GM21526 (cell line): ENCODE data around the gene CCRL2.
"Not testable (repeated sequence)": the region's sequence is repeated elsewhere in the genome, so short reads cannot be mapped to it uniquely, and the experiment has no call there.

Experiments
- ATAC-seq: cut with Tn5 transposase; IDR thresholded peaks from one replicate; pipeline ENCODE4 v1.9.1; 2021; ENCODE audit warnings: moderate library complexity; ENCODE audit not compliant: unreplicated experiment, low FRiP score

Gene CCRL2

DNA sequence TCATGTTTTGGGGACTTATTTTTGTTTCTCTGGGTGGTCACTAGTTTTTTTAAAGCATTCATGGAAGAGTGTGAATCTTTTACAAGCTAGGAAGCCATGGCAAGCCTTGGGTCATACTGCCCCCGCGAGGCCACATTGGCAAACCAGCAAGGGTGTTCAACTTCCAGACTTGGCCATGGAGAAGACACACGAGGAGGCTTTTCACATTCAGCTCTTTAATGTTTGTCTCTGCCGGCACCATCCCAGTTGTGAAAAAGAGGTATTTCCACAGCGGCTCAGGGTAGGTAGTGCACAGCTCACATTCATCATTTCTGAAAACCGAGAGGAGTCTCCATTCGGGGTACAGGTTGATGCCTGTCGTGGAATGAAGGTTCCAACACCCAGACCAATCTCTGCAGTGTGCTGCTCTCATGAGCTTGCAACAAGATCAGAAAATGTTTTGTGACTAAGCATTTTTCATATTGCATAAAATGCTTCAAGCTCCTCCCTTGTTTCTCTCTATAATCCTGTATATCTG, 28.6 kb upstream of the CCRL2 start:
- no peak for ATAC-seq

DNA sequence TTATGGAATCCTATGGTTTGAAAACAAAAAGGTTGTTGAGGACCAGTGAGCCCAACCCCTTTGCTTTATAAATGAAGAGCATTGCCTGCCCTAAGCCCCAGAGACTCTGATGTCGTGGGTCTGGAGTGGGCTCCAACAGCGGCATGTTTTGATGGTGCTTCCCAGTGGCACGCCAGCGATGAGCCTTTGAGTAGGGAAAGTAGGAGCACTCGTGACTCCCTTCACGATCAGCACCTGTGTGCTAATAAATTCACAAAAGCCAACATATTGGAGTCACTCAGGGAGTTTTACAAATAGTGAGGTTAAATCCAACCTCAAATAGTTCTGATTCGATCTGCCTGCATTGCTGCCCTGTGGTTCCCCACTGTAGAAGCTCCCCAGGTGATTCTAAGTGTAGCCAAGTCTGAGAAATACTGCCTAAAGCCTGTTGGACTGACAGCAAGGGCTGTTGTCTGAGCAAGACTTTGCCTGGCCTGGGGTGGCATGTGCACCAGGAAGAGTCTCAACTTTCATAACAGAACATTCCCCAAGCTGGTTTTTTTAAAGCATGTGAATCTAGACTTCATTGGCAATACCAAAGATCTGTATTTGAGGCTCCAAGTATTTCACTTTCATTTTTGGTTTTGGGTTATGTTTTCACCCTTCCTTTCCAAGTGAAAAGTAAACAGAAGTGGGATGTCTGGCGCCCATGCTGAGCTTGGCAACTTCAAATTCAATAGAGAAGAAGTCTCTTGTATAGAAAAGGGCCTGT, 26.4 kb upstream of the CCRL2 start:
- no peak for ATAC-seq

DNA sequence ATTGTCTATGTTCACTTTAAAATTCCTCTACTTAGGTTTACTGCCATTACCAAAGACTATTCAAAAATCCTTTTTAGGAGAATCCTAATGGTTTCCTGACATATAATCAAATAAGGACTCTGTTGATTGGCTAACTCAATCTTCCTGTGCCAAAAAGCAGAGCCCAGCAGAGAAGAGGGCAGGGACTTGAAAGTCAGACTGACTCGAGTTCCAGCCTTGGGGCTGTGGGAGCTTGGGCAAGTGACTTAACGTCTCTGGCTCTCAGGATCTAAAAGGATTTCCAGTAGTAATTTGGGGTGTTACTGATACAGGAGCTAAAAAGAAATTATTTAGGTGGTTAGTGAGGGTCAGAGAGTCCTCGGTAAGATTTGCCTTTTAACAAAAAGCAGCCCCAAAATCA, 25.4 kb upstream of the CCRL2 start:
- no peak for ATAC-seq

DNA sequence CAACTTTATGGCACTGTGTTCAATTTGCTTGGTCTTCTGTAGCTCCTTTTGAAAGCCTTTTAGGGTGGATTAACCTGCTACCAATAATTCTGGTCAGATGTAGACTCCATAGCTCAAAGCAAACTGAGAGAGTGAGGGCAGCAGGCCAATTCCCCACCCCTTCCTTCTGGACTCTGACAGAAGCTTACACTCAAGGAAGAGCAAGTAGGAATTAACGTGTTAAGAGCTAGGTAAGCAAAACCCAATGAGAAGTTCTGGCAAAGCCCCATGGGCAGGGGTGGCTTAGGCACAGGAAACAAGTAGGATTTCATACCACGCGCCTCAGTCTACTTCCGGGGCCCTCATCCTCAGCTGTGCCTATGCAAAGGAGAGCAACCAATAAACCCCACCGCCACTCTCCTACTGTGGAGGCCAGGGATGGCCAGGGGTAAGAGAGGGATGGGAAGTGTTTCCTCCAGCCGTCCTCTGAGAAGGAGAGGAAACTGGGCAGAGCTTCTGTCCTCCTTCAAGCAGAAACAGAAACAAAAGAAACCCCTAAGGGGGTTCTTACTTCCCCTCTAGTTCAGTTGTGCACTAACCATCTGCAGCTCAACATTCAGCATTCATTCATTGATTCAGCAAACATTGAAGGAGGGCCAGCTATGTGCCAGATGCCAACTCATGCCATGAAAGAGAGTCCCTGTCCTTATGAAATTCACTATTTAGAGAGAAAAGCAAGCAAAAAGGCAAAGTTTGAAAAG, 23.7 kb upstream of the CCRL2 start:
- no peak for ATAC-seq

DNA sequence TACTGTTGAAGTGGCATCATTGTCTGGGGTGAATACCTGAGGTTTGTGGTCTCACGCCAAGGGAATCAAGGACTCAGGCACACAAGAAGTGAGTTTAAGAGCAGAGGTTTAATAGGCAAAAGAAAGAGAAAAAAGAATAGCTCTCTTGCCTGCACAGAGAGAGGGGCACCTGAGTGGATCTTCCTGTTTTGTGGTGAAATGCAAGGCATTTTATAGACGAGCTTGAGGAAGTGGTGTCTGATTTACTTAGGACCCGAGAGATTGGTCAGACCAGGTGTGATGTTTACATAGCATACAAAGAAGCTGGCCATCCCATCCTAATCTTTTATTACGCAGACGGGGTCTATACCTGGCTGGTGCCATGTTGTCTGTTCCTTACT, 23.1 kb upstream of the CCRL2 start:
- no peak for ATAC-seq

DNA sequence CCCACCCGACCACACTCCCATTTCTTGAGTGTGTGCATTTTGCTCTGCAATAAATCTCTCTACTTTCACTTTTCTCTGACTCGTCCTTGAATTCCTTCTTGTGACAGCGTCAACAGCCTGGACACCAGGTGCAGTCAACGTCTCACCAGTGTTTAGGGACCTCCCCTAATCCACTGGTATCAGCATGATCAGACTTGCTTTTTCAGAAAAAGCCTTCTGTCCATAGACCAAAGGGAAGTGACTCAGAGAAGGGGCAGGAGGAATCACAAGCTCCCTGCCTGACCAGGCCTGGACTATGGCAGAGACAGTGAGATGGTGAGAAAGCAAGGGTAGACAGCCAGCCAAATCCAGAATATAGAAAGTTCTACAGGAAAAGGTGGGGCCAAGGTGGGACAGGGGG, 20.9 kb upstream of the CCRL2 start:
- ATAC-seq, result no peak

DNA sequence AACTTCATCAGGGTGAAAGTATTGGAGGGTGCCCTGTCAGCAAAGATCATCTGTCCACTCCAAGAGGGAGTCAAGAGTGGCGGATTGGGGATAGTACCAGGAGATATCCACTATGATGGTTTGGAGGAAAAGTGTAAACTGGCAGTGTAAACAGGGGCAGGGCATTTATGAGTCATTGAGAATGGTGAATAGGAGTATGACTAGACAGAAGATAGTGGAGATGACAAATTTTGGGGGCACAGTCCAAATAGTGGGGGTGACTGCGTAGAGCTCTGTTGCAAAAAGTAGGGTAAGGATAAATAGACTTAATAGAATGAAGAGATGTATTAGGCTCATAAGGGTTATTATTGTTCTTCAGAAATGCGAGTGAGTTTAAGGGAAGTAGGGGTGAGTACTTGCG, 18.2 kb upstream of the CCRL2 start:
- ATAC-seq, result not testable (repeated sequence)

DNA sequence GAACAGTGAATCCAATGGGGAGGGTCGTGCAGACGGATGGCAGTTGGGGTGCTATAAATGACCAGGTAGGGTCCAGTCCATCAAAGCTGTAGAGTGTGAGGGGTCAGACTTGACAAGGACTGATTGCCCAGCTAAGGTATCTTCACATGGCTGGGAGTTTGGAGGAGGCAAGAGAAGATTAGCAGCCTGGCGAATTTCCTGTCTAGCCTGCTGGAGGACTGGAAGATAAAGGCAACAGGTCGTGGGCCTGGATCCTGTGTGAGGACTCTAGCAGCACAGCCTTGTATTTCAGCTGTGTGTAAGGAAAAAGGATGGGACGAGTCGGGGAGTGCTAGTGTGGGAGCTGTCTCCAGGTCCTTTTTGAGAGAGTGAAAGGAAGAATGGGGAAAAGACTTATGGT, 17.8 kb upstream of the CCRL2 start:
- ATAC-seq, result no peak

DNA sequence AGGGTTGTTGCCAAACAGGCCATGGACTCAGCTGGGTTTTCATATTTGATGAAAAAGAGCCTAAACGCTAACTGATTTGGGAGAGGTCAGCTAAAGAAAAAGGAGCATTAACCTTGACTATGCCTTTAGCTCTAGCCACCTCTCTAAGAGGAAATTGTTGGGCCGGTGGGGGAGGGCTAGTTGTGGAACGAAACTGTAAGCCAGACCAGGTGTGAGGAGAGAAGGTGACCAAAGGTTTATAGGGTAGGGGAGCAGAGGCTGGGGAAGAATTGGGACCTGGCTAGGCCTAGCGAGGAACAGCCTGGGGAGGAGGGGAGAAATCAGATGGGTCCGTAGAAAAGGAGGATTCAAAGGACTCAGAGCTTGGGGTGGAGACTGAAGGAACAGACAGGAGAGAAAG, 15.5 kb upstream of the CCRL2 start:
- not testable (repeated sequence) for ATAC-seq

DNA sequence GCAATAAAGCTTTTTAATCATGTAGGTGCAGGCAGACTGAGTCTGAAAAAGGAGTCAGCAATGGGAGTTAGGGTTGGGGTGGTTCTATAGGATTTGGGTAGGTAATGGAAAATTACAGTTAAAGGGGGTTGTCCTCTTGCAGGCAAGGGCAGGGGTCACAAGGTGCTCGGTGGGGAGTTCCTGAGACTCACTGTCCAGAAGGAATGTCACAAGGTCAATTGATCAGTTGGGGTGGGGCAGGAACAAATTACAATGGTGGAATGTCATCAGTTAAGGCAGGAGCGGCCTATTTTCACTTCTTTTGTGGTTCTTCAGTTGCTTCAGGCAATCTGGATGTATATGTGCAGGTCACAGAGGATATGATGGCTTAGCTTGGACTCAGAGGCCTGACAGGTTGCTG, 14.0 kb upstream of the CCRL2 start:
- no peak for ATAC-seq

DNA sequence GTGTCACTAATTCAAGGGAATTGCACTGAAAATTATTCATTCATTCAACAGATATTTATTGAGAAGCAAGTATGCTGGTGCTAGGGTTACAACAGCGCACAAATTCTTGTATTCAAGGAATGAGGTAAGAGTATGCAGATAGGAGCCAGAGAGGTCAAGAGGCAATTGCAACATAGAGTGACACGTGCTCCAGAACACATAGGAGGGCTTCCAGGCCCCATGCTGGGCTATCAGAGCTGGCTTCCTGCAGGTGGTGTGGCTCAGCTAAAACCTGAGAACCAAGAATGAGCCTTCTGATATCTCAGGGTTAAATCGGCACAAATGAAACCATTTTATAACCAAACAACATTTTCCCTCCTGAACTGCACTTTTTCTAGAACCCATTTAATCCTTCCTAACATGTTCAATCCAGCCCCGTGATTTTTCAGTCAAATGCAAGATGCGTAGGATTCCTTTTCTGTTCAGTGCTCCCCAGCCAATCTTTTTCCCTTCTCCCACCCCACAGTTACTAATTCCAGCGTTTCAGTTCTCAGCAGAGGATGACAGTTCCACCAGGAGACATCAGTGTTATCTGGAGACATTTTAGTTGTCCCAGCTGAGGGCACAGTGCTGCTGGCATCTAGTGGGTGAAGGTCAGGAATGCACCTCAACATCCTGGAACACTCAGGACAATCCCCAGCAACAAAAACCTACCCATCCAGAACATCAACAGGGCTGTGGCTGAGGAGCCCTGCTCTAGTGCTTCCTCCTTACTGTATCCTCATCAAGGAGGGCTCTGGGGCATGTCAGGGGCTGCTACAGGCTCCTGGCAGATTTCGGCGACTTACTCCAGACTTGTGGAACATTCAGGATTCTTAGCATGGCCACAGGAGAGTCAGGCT, 13.3 kb upstream of the CCRL2 start:
- ATAC-seq, result no peak

DNA sequence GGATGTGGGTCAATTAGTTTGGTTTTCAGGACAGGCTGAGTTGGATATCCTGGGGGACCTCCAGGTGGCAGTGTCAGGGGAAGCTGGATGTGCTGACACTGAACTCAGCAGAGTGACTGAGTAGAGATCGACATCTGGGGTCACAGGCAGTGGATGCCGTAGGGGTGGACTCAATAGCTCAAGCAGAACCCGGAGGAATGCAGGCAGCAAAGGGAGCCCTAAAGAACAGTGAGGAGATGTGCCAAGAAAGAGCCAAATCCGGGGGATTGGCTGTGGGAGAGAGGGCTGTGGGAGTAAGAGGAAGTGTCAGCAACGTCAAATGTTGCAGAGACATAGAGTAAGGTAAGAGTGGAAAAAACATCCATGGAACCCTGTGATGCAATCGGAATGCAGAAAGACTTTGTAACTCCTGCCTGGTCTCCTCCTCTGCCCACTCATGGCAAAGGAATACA, 11.8 kb upstream of the CCRL2 start:
- ATAC-seq, result no peak

DNA sequence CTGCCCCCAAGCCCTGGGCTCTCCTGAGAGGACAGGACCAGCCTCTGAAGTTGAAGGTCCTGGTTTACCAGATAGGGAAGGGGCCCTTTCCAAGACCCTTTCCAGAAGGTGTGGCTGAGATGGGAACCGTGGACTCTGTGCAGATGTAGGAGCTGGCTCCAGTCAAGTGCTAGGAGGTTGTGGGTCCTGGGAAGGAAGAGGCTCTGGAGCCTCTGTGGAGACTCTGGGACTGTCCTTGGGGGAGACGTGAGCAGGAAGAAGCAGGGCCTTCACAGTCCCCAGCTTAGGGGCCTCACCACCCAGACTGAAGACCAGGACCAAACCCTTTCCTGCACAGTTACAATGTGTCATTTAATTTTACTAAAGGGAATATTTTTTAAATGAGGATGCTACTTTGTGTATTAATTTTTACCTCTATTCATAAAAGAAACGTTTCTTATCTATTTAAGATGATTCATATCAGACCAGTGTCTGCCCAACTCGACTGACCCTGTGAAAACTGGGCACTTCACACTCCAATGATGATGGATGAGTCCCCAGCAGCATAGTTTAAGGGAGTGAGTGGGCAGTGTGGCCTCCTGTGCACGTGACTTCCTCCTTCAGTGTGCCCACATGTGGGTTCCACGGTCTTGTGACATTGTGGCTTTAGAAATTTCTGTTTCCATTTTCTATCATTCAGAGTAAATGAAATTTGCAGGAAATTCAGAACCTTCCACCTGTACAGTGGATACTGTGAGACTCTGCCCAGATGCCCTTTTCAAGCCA, 11.1 kb upstream of the CCRL2 start:
- ATAC-seq, result no peak

DNA sequence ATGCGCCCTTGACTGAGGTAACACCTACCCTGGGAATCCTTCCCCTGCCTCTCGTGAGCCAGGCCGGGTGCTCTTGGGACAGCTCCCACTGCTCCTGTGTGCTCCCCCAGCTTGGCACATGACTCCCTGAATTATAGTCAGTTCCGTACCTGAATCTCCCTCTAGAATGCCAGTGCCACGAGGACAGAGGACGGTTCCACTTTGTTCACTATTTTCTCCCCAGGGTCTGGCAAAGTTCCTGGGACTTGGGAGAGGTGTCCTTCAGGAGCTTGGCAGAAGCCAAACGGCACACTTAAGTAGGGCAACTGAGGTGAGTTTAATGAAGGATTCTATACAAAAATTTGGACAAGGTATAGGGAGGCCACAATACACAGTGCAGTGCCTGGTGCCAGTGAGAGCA, 9.9 kb upstream of the CCRL2 start:
- no peak for ATAC-seq

DNA sequence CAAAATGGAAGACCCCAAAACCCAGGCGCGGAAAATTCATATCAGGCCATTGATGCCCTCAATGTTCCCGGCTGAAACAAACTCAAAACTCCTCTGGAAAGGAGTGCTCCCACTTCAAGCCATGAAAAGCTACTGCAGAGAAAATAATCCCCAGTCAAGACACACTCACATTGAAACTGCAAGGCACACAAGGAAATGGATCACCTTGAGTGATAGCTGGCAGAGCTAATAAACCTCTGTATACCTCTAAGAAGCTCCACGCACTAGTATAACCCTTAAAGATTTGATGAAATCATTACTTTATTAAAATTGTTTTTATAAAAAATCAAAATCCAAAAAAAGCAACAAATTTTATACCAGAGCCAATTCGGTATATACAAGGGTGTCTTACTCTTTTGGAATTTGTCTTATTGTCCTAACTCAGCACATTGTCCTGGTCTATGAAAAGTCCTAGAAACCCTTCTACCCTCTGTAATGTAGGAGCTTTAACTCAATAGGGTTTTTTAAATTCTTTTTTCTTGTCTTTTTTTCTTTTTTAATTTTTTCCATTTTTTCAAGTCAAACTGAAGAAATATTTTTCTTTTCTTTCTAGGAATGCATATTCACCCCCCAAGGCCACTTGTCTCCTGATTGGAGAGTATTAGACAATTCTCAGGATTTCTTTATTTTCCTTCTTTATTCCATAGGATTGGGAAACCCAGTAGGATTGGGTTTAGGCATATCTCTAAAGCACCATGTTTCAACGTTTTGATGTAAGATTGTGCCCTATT, 8.7 kb upstream of the CCRL2 start:
- no peak for ATAC-seq

DNA sequence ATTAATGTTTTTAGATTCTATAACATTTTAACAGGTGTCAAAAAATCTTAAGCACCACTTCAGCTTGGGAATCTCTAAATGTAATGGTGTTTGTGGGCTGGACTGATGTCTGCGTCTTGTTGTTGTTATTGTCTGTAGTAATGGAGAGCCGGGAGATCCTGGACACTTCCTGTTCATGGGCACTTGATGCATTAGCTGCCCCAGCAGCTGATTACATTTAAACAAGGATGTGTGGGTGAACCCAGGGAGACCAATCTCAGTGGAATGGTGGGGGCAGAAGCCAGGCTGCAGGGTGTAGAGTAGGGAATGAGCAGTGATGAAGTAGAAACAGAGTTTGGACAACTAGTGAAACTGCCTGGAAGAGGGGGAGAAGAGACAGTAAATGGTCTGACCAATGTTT, 8.0 kb upstream of the CCRL2 start:
- no peak for ATAC-seq

DNA sequence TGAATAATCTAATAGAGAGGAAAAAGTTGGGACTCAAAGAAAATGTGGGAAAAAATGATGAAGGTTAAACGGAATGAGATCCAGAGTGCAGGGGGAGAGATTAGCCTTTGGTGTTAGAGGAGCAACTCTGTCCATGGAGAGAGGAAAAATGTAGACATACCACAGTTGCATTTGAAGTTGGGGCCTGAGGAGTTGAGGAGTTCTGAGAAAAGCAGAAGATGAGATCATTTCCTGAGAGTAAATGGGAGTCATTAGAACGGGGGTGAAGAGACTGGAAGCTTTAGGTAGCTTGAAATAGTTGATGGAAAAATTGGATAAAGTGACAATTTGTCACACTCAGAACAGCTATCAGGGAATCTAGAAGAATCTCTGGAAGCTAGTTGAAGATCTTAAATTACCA, 7.5 kb upstream of the CCRL2 start:
- ATAC-seq, result no peak

DNA sequence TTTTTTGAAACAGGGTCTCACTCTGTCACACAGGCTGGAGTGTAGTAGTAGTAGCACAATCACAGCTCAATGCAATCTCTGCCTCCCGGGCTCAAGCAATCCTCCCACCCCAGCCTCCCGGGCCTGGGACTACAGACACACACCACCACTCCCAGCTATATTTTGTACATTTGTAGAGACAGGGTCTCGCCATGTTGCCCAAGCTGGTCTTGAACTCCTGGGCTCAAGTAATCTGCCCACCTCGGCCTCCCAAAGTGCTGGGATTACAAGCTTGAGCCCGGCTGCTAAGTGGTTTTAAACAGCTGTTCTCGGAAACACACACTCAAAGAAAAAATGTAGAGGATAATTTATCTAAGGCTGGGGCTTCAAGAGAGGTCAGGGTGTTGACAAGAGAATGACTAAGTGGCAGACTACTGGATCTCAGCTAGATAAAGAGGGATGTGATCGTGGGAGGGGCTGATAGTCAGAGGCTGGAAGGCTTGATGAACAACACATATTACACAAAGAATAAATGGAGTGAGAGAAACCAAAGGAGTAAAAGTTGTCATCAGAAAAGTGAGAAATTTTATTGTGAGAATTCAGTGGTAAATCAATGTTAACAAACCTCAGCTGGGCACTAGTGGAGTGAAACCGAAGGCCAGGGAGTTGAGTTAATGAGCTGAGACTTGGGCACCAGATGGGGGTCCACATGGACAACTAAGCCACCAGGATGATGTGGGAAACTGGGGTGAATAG, 6.9 kb upstream of the CCRL2 start:
- ATAC-seq, result no peak

DNA sequence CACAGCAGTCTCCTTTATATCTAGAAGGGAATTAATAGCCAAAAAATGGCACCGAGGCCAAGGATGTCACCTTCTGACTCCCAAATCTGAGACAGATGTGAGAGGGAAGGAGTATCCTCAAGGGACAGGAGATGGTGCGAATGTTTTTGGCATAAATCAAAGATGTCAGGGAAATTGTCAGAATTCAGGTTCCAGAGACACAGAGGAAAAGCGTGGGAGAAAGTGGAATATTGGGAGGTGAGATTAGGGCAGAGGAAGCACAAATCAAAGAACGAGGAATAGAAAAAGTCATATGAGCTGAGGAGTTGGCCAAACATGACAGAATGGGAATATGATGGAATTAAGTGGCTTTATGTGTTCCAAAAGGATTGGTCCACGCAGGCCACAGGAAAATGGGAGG, 6.2 kb upstream of the CCRL2 start:
- ATAC-seq, result no peak
